Left forelimb (tissue), 1 donor: ENCODE results near the gene TTC8.
"Not testable (repeated sequence)": the region's sequence is repeated elsewhere in the genome, so short reads cannot be mapped to it uniquely, and the experiment has no call there.

ENCODE experiments used
- DNase-seq: peaks from one replicate; pipeline ENCODE4 v3.0.0-alpha.2; 2018; ENCODE audit warnings: low spot score

The TTC8 gene

GRCh38 chr14:88824314-88825077 lies at the start of gene TTC8:
TTC8 (plus strand) TSS chr14:88824651; CDS start chr14:88824708, 57 bp downstream.
- DNase-seq, result peak; percentile 92

GRCh38 chr14:88775532-88775931 lies 48.9 kb upstream of the TTC8 start:
- DNase-seq, result no peak

- DNase-seq, result no peak
Observed at GRCh38 chr14:88785911-88786310, 38.5 kb upstream of the TTC8 start.

- DNase-seq, result no peak
Observed at GRCh38 chr14:88786715-88787114, 37.7 kb upstream of the TTC8 start.

- DNase-seq, result not testable (repeated sequence)
Observed at GRCh38 chr14:88789573-88789972, 34.9 kb upstream of the TTC8 start.

GRCh38 chr14:88790501-88791251 lies 33.8 kb upstream of the TTC8 start:
- DNase-seq, result no peak

GRCh38 chr14:88791252-88791621 lies 33.2 kb upstream of the TTC8 start:
- DNase-seq, result no peak

- DNase-seq, result peak; percentile 64
Observed at GRCh38 chr14:88791629-88792472, 32.6 kb upstream of the TTC8 start.

GRCh38 chr14:88792473-88793258 lies 31.8 kb upstream of the TTC8 start, which contains the start of gene EML5:
EML5 (minus strand) TSS chr14:88792953; CDS start chr14:88792503, 450 bp downstream.
- peak; percentile 87 for DNase-seq

- no peak for DNase-seq
Observed at GRCh38 chr14:88793259-88793625, 31.2 kb upstream of the TTC8 start.

- no peak for DNase-seq
Observed at GRCh38 chr14:88798156-88798555, 26.3 kb upstream of the TTC8 start.

- no peak for DNase-seq
Observed at GRCh38 chr14:88799522-88799921, 24.9 kb upstream of the TTC8 start.

- DNase-seq, result no peak
Observed at GRCh38 chr14:88802596-88802995, 21.9 kb upstream of the TTC8 start.

GRCh38 chr14:88804035-88804434 lies 20.4 kb upstream of the TTC8 start:
- no peak for DNase-seq

GRCh38 chr14:88804477-88804876 lies 20.0 kb upstream of the TTC8 start:
- no peak for DNase-seq

- no peak for DNase-seq
Observed at GRCh38 chr14:88808359-88808758, 16.1 kb upstream of the TTC8 start.

- DNase-seq, result no peak
Observed at GRCh38 chr14:88815980-88816379, 8.5 kb upstream of the TTC8 start.

- DNase-seq, result no peak
Observed at GRCh38 chr14:88818018-88818417, 6.4 kb upstream of the TTC8 start.

- DNase-seq, result not testable (repeated sequence)
Observed at GRCh38 chr14:88819674-88820073, 4.8 kb upstream of the TTC8 start.

GRCh38 chr14:88821378-88821777 lies 3.1 kb upstream of the TTC8 start:
- DNase-seq, result no peak

- DNase-seq, result no peak
Observed at GRCh38 chr14:88821888-88822287, 2.6 kb upstream of the TTC8 start.

- no peak for DNase-seq
Observed at GRCh38 chr14:88823968-88824313, 510 bp upstream of the TTC8 start.
